ENCODE data around the gene CSRP2.

- TF ChIP-seq CTCF (IDR thresholded peaks at IDR 0.05) = no peak
- no peak for TF ChIP-seq POLR2A (IDR thresholded peaks at IDR 0.05; ENCODE audit: low read depth)
- no peak for TF ChIP-seq EP300 (IDR thresholded peaks at IDR 0.05)
- TF ChIP-seq POLR2AphosphoS5 (IDR thresholded peaks at IDR 0.05) = no peak
Observed at GRCh38 chr12:76866726-76867125, 12.1 kb downstream of the CSRP2 start.
